PFSK-1 (cell line): ENCODE measurements around the gene ATRNL1.

Experiments used
- FOXP2 ChIP-seq: optimal IDR thresholded peaks from 2 replicates; pipeline ENCODE3; 2011; ENCODE audit warnings: borderline replicate concordance, control low read depth, inconsistent platforms; ENCODE audit not compliant: insufficient read depth; ENCODE audit errors: extremely low read length, extremely low read depth
- REST ChIP-seq, 2 experiments: IDR thresholded peaks; 2 replicates each; pipeline versions ENCODE4 v1.6.1 to v1.8.0; 2011 to 2012; ENCODE audit warnings: low read depth in 2 of 2, low read length in 2 of 2, control low read depth in 1 of 2, inconsistent platforms in 1 of 2, mild to moderate bottlenecking in 1 of 2, moderate library complexity in 1 of 2; ENCODE audit not compliant: insufficient read depth in 1 of 2
- TAF1 ChIP-seq: IDR thresholded peaks from 2 replicates; pipeline ENCODE4 v1.6.1; 2012; ENCODE audit warnings: low read length, control low read depth, borderline replicate concordance; ENCODE audit not compliant: insufficient read depth

GRCh38 chr10:115935731-115936130 is 842.6 kb downstream of the ATRNL1 start:
- TF ChIP-seq REST (IDR thresholded peaks at IDR 0.05; ENCODE audit: insufficient read depth in 1 of 2, low read depth in 2 of 2, low read length in 2 of 2) (no peak), TAF1 (no peak), FOXP2 (no peak)
